Endodermal cell (in vitro differentiated cells): ENCODE results near the gene ZBTB7C. TPM values are rescaled to one million over a fixed set of nuclear protein-coding genes. Genes with fewer than 3 reads are reported as not detected.

ENCODE experiments used
- DNase-seq: peaks from one replicate; pipeline ENCODE4 v3.0.0-alpha.2; 2017
- H3K27ac ChIP-seq: 2 replicates; pipeline ENCODE4 v1.5.1; 2013; ENCODE audit warnings: mild to moderate bottlenecking, low read depth, low read length, moderate library complexity
- H3K27me3 ChIP-seq: 2 replicates; pipeline ENCODE4 v1.6.1; 2013; ENCODE audit warnings: mild to moderate bottlenecking, low read length, moderate library complexity; ENCODE audit not compliant: insufficient read depth, control insufficient read depth, poor library complexity, severe bottlenecking
- H3K36me3 ChIP-seq: 2 replicates; pipeline ENCODE4 v1.7.0; 2013; ENCODE audit warnings: mild to moderate bottlenecking, low read length, moderate library complexity; ENCODE audit not compliant: control insufficient read depth, insufficient read depth
- H3K4me1 ChIP-seq: one replicate; pipeline ENCODE4 v1.7.0; 2013; ENCODE audit warnings: low read length; ENCODE audit not compliant: control insufficient read depth, insufficient read depth
- H3K4me3 ChIP-seq: 2 replicates; pipeline ENCODE4 v1.5.1; 2013; ENCODE audit warnings: mild to moderate bottlenecking, low read length, moderate library complexity
- H3K9ac ChIP-seq: 2 replicates; pipeline ENCODE4 v1.6.1; 2013; ENCODE audit warnings: mild to moderate bottlenecking, low read length, moderate library complexity; ENCODE audit not compliant: poor library complexity, severe bottlenecking; ENCODE audit errors: extremely low read depth
- H3K9me3 ChIP-seq: 2 replicates; pipeline ENCODE4 v1.6.1; 2013; ENCODE audit warnings: mild to moderate bottlenecking, low read length, moderate library complexity; ENCODE audit not compliant: control insufficient read depth
- H3K27ac Mint-ChIP-seq: 2 replicates; pipeline ENCODE4 v1.8.0; 2020; ENCODE audit warnings: mixed read lengths
- H3K27me3 Mint-ChIP-seq: 2 replicates; pipeline ENCODE4 v1.8.0; 2021; ENCODE audit warnings: mild to moderate bottlenecking, mixed read lengths; ENCODE audit not compliant: insufficient read depth
- H3K36me3 Mint-ChIP-seq: 2 replicates; pipeline ENCODE4 v1.8.0; 2020; ENCODE audit warnings: low read depth, mixed read lengths
- H3K4me1 Mint-ChIP-seq: 2 replicates; pipeline ENCODE4 v1.8.0; 2020; ENCODE audit warnings: mixed read lengths
- H3K4me3 Mint-ChIP-seq: 2 replicates; pipeline ENCODE4 v1.8.0; 2020; ENCODE audit warnings: mild to moderate bottlenecking, moderate library complexity, mixed read lengths
- H3K9me3 Mint-ChIP-seq: 2 replicates; pipeline ENCODE4 v1.8.0; 2020; ENCODE audit warnings: mild to moderate bottlenecking, mixed read lengths
- WGBS, 2 experiments: methylation state at CpG; one replicate each; pipeline versions ENCODE4 v1.1.5 to v1.1.7; 2013; ENCODE audit warnings: missing lambda C conversion rate in 2 of 2, mixed read lengths in 1 of 2; ENCODE audit not compliant: insufficient coverage in 1 of 2, insufficient read length in 1 of 2; 5-methylcytosine and 5-hydroxymethylcytosine counted together
- total RNA-seq, 2 donors: library from RNA; stranded (reverse); fragmentation: NEBNext Ultra II Directional in 1 of 2; extraction: Animal tissue kit (Norgen Biotek cat#: 25700) in 1 of 2; gene quantifications; 2 replicates in 1 of 2; 3 replicates in 1 of 2; pipeline ENCODE4 v1.2.1, GENCODE V29; 2021
- TF ChIP-seq, protein P1 (sequence below): fragments of 200-600 bp; sonication (generic); conservative IDR thresholded peaks from 2 replicates; pipeline ENCODE4 v1.5.0; 2021; ENCODE audit warnings: antibody characterized with exemption, mild to moderate bottlenecking

Gene ZBTB7C
- total RNA-seq, 2 donors from 2014 or later, result 0.31 to 0.62 TPM

DNA sequence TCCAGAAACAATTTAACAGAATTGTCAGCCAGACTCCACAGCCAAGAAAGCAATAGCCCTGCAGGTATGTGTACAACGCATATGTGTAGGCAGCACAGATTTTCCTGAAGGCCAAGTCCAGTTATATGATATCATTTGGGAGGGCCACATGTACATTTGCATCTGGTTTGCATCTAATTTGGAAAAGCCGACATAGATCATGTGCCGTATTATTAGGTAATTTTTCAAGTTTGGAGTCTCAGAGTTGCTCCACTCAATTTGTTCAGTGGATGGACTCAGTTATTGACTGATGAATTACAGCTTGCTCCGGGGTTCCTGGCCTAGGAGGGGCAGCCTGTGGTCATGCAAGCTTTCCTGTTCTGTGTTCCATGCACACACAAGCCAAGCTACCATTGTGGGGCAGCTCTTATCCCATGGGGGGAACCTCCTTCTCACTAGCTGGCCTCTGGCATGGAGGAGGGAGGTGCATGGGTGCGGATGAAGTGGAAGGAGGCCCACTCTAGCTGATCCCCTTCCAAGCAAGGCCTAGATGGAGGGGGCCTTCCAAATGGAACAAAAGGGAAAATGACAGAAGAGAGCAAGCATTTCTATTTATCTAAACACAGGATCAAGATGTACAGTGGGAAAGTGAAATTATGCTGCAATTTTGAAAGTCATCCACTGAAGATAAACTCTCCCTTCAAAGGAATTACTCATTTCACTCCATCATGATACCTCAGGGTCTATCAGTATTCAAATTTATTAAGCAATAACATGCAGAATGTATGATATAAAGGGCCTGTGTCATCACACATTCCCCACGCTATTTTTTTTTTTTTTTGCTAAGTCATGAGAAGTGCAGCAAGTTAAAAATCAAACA, 276.2 kb downstream of the ZBTB7C start:
- Histone ChIP-seq H3K36me3 (no peaks in the 10 kb centered on the region), H3K27ac (no peak overlapping the region), H3K9ac (no peak overlapping the region), H3K27me3 (peaks cover 54% of the 10 kb centered on the region), H3K4me3 (no peak overlapping the region), H3K9me3 (no peaks in the 10 kb centered on the region), H3K4me1 (no peaks in the 10 kb centered on the region)
- Mint-ChIP-seq H3K4me1 (peaks cover 21% of the 10 kb centered on the region), H3K27me3 (peaks cover 52% of the 10 kb centered on the region), H3K27ac (no peak overlapping the region), H3K9me3 (no peaks in the 10 kb centered on the region), H3K36me3 (no peaks in the 10 kb centered on the region), H3K4me3 (no peak overlapping the region)
- 93 to 100% methylated on average over 4 to 6 of the region's 6 CpGs for WGBS, 2 experiments
- TF ChIP-seq, protein P1, sequence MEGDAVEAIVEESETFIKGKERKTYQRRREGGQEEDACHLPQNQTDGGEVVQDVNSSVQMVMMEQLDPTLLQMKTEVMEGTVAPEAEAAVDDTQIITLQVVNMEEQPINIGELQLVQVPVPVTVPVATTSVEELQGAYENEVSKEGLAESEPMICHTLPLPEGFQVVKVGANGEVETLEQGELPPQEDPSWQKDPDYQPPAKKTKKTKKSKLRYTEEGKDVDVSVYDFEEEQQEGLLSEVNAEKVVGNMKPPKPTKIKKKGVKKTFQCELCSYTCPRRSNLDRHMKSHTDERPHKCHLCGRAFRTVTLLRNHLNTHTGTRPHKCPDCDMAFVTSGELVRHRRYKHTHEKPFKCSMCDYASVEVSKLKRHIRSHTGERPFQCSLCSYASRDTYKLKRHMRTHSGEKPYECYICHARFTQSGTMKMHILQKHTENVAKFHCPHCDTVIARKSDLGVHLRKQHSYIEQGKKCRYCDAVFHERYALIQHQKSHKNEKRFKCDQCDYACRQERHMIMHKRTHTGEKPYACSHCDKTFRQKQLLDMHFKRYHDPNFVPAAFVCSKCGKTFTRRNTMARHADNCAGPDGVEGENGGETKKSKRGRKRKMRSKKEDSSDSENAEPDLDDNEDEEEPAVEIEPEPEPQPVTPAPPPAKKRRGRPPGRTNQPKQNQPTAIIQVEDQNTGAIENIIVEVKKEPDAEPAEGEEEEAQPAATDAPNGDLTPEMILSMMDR, result no peak
- no peak for DNase-seq

GRCh38 chr18:48131042-48131441, 278.1 kb downstream of the ZBTB7C start:
- Histone ChIP-seq H3K27ac (no peak overlapping the region), H3K27me3 (peaks cover 34% of the 10 kb centered on the region), H3K9ac (no peak overlapping the region), H3K4me3 (no peak overlapping the region), H3K4me1 (no peaks in the 10 kb centered on the region), H3K36me3 (no peaks in the 10 kb centered on the region), H3K9me3 (no peaks in the 10 kb centered on the region)
- DNase-seq, result no peak
- 93 to 95% methylated on average over 9 of the region's 9 CpGs for WGBS, 2 experiments
- Mint-ChIP-seq H3K4me1 (peaks cover 11% of the 10 kb centered on the region), H3K27me3 (peaks cover 36% of the 10 kb centered on the region), H3K27ac (no peak overlapping the region), H3K36me3 (no peaks in the 10 kb centered on the region), H3K9me3 (no peaks in the 10 kb centered on the region), H3K4me3 (no peak overlapping the region)
- TF ChIP-seq, protein P1, result no peak

- 59 to 74% methylated on average over 5 to 7 of the region's 7 CpGs for WGBS, 2 experiments
- DNase-seq, result peak; percentile 70
- H3K27me3 Mint-ChIP-seq, result peaks cover 23% of the 10 kb centered on the region
Measured at GRCh38 chr18:48129621-48130082, 279.5 kb downstream of the ZBTB7C start.

More at GRCh38 chr18:48129621-48130082, 279.5 kb downstream of the ZBTB7C start:
- no peaks in the 10 kb centered on the region for H3K9me3 ChIP-seq
- H3K4me3 Mint-ChIP-seq, result no peak overlapping the region
- no peak overlapping the region for H3K4me3 ChIP-seq
- H3K36me3 Mint-ChIP-seq, result no peaks in the 10 kb centered on the region
- TF ChIP-seq, protein P1, result no peak
- no peaks in the 10 kb centered on the region for H3K9me3 Mint-ChIP-seq
- H3K27ac Mint-ChIP-seq, result no peak overlapping the region
- H3K27me3 ChIP-seq, result peaks cover 20% of the 10 kb centered on the region
- no peak overlapping the region for H3K27ac ChIP-seq
- peaks cover 3% of the 10 kb centered on the region for H3K4me1 ChIP-seq
- no peak overlapping the region for H3K9ac ChIP-seq
- no peaks in the 10 kb centered on the region for H3K36me3 ChIP-seq
- H3K4me1 Mint-ChIP-seq, result peaks cover 11% of the 10 kb centered on the region
